GM21737 (cell line): ENCODE data around the gene C20orf204.
"Not testable (repeated sequence)": the region's sequence is repeated elsewhere in the genome, so short reads cannot be mapped to it uniquely, and the experiment has no call there.

Experiments
- ATAC-seq: cut with Tn5 transposase; IDR thresholded peaks from one replicate; pipeline ENCODE4 v1.9.1; 2021; ENCODE audit warnings: mild to moderate bottlenecking, moderate library complexity; ENCODE audit not compliant: unreplicated experiment

The C20orf204 gene, protein sequence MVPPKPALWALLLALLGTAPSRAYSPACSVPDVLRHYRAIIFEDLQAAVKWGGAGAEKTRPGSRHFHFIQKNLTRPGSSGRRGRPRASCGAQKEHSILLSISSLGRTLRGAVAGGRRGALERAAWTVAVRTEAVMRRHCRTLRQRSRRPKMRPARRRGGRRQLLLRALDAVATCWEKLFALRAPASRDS

DNA sequence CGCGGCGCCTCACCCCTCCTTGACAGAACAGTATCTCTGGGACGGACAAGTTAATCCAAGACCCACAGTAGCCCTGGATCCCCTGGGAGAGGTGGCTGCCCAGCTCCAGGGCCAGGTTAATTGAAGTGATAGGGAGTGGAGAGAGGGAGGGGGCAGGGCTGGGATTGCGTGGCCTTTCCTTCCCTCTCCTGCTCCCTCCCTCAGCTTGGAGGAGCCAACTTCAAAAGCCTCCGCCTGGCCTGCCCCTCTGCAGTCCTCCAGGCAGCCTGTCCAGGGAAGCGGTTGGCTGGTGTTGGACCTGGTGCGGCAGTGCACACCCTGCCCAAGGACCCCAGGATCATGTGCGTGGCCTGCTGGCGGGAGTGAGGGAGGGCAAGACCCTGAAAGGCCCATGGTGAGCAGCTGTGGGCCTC, at the start of gene C20orf204:
TSS of gene C20orf204 (plus strand) at position 250 of the 413 bp plus-strand sequence. CDS start at position 392, 142 bp downstream.
- ATAC-seq, result no peak

DNA sequence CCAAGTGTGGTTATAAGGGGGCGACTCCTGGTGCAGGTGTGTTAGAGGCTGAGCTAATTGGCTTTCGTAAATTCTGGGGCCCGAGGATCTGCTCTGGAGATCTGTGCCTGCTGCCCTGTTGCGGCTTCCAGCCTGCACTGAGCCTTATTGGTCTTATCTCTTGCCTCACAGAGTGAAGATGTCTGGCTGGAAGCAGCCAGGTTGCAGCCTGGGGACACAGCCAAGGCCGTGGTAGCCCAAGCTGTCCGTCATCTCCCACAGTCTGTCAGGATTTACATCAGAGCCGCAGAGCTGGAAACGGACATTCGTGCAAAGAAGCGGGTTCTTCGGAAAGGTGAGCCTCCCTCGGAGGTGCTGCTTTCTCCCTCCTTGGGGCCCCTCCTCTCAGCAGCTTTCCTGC, 35.1 kb upstream of the C20orf204 start:
- ATAC-seq, result no peak

DNA sequence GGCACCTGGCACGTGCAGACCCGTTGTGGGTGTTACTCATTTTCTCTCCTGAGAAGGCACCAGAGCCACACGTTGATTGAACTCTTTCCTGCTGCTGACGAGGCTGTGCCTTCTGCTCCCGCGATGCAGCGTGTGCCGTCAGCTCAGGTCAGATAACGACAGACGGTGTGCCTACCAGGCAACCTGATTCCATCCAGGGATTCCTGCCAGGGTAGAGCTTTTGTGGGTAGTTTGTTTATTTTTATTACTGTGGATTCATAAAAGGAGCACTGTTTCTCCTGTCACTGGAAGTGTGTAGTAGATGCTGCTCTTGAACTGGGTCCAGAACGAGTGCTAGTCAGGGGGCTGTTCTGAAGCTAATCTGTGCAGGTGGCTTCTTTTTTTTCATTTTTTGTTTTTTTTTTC, 34.4 kb upstream of the C20orf204 start:
- no peak for ATAC-seq

DNA sequence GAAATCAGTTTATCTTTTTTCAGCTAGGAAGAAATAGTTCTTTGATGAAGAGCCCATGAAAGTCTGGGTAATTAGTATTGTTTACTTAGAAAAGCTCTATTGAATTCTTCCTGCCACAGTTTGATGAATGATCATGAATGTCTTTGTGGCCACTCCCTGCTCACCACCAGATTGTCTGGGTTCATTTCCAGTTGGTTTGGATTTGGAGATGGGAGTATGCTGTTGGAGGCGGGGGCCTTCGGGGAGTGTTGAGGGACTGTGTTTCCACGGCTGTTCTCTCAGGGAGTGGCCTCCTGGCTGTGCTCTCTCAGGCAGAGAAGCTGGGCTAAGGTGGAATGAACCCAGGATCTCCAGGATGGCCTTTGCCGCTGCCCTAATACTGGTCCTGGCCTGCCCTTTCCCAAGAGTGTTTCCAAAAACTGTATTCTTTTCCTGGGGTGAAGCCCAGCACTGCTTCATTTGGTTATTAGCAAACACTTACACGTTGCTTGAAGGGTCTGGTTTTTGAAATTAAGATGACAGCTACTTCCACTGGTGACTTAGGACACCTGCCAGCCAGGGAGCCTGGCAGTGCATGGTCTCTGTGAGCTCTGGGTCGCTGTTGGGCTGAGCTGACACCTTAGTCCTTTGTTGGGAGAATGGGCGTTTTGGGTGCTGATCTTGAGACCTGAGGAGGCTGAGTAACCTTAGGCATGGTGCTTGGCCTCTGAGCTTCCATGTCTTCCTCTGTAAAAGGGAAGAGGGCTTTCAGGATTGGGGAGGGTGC, 31.8 kb upstream of the C20orf204 start:
- ATAC-seq, result no peak

DNA sequence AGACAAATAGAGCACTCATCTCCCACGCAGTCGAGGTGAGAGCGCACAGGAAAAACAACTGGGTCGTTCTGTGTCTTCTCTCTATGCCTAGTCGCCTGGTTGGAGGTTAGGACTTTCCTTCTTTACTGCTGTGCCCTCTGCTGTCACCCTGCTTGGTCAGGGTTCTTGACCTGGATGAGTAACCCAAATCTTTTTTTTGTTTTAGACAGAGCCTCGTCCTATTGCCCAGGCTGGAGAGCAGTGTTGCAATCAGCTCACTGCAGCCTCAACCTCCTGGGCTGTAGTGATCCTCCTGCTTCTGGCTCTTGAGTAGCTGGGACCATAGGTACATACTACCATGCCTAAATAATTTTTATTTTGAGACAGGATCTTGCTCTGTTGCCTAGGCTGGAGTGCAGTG, 30.6 kb upstream of the C20orf204 start:
- ATAC-seq, result no peak

DNA sequence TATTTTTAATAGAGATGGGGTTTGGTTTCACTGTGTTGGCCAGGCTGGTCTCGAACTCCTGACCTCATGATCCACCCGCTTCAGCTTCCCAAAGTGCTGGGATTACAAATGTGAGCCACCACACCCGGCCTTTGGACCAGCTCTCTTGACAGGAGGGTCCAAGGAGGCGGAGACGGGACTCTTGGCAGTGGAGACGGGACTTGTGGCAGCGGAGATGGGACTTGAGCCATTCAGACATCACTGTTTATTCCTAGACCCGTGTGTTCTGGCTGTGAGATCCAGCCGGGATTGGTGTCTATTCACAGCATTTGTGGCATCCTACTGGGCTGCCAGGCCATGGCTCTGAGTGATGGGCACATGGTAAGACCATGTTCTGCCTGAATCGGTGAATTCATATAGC, 29.5 kb upstream of the C20orf204 start:
- ATAC-seq, result no peak

DNA sequence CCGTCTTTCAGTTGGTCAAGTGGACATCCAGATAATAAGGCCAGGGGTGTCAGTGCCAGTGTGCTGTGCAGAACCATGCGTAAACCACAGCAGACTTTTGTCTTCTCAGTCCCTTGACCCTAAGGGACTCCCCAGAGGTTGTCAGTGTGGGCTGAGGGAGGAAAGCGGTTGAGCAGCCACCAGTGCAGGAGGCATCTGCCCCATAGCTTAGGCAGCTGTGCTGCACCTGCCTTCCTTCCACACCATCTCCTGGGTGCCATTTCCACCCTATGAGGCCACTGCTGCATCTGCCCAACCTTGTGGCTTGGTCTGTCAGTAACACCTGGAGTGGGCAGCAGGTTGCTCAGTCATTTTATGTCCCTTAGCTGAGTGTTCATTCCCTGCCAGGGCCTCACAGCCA, 29.1 kb upstream of the C20orf204 start:
- ATAC-seq, result no peak

DNA sequence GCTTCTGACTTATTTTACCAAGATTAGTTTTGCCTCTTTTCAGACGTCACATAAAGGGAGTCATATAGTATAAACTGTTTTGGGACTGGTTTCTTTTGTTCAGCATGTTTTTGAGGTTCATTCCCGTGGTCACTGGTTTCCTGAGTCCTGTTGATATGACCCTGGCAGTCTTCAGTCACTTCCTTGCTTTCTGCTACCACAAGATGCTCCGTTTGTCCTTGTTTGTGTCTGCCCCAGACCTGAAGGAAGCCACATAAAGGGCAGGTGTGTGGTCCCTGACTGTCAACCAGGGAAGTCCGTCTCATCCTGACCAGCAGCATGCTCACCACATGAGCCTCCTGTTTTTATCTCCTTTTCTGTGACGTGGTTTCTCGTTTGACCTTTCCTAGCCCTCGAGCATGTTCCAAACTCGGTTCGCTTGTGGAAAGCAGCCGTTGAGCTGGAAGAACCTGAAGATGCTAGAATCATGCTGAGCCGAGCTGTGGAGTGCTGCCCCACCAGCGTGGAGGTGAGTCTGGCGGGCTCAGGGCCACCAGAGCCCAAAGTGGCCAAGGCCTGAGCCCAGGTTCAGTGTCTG, 26.1 kb upstream of the C20orf204 start:
- no peak for ATAC-seq

DNA sequence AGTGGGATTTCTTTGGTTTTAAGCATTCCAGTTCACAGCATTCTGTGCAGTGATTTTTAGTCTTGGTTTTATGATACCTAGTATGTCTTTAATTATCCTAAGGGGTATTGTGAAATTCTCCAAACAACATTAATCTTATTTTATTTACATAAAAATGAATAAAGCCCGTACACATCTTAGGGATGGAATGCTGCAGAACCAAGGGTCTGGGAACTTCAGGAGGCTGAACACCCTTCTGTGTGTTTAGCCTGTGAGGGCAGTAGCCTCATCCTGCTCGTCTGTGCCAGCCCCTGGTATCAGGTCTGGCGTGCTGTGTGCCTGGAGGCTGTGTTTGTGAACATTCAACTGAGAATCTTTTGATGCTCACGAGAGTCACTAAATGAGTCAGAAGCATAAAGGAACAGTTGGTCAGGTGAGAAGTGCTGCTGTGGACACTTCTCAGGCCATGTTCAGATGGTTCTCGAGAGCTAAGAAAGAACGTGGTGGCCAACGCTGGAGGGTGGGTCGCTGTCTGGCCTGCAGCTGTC, 25.2 kb upstream of the C20orf204 start:
- ATAC-seq, result no peak

DNA sequence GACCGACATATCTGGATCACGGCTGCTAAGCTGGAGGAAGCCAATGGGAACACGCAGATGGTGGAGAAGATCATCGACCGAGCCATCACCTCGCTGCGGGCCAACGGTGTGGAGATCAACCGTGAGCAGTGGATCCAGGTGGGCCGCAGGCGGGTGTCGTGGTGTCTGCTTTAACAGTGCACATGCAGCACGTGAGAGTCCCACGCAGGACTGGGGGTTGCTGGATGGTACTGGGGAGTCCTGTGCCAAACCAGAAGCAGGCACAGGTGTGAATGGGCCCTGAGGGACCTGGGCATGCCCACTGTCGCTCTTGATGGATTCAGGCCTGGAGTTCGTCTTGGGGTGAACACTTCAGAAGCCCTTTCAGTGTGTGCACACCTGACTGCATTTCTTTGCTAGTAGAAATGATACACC, 24.6 kb upstream of the C20orf204 start:
- ATAC-seq, result no peak

DNA sequence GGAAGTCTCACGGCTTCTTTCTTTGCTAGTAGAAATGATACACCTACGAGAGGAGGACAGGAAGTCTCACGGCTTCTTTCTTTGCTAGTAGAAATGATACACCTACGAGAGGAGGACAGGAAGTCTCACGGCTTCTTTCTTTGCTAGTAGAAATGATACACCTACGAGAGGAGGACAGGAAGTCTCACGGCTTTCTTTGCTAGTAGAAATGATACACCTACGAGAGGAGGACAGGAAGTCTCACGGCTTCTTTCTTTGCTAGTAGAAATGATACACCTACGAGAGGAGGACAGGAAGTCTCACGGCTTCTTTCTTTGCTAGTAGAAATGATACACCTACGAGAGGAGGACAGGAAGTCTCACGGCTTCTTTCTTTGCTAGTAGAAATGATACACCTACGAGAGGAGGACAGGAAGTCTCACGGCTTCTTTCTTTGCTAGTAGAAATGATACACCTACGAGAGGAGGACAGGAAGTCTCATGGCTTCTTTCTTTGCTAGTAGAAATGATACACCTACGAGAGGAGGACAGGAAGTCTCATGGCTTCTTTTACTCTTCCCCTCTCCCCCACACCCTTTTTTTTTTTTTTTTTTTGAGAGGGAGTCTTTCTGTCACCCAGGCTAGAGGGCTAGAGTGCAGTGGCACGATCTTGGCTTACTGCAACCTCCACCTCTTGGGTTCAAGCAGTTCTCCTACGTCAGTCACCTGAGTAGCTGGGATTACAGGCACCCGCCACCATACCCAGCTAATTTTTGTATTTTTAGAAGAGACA, 23.4 kb upstream of the C20orf204 start:
- ATAC-seq, result not testable (repeated sequence)

DNA sequence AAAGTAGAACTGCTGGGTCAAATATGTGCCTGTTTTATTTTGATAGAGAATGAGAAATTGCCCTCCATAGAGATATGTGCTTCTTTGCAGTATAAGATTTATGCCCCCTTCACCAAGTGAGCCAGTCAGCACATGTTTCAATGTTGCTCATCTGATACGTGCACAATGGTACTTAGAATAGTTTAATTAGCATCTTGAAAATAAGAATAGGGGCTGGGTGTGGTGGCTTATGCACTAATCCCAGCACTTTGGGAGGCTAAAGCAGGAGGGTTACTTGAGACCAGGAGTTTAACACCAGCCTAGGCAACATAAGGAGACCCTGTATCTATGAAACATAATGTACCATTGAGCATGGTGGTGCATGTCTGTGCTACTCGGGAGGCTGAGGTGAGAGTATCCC, 20.3 kb upstream of the C20orf204 start:
- no peak for ATAC-seq

DNA sequence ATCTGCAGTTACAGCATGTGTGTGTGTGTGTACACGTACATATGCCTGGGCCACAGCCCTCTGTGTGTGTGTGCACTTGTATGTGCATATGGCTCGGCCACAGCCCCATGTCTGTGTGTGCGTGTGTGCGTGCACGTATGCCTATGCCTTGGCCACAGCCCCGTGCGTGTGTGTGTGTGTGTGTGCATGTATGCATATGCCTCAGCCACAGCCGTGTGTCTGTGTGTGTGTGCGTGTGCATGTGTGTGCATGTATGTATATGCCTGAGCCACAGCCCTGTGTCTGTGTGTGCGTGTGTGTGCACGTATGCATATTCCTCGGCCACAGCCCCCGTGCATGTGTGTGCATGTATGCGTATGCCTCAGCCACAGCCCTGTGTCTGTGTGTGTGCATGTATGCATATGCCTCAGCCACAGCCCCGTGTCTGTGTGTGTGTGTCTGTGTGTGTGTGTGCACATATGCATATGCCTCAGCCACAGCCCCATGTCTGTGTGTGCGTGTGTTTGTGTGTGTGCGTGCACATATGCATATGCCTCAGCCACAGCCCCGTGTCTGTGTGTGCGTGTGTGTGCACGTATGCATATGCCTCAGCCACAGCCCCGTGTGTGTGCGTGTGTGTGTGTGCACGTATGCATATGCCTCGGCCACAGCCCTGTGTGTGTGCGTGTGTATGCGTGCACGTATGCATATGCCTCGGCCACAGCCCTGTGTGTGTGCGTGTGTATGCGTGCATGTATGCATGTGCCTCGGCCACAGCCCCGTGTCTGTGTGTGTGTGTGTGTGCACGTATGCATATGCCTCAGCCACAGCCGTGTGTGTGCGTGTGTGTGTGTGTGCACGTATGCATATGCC, 14.6 kb upstream of the C20orf204 start:
- no peak for ATAC-seq

DNA sequence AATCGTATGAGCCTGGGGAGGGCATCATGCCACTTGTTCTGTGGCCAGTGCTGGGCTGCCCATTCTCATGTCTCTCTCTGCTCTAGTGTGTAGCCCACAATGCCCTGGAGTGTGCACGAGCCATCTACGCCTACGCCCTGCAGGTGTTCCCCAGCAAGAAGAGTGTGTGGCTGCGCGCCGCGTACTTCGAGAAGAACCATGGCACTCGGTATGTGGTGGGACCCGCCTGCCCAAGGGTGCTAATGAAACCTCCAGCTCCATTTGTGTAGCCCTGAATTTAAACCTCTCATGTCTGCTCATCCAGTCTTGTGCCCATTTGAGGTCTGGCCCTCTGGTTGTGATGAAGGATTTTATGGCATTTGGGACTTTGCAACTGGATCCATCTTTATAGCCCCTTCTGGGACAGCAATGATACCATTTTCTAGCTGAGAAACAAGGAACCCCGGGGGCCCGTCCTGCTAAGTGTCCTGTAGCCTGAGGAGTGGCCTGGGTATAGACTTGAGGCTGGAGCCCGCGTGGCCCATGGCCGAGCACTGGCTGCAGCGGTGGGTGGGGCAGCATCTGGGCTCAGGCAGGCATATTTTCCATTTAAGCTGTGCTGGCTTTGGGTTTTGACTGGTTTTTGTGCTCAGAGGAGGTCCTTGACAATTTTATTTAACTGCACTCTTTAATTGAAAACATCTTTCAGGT, 13.2 kb upstream of the C20orf204 start:
- no peak for ATAC-seq

DNA sequence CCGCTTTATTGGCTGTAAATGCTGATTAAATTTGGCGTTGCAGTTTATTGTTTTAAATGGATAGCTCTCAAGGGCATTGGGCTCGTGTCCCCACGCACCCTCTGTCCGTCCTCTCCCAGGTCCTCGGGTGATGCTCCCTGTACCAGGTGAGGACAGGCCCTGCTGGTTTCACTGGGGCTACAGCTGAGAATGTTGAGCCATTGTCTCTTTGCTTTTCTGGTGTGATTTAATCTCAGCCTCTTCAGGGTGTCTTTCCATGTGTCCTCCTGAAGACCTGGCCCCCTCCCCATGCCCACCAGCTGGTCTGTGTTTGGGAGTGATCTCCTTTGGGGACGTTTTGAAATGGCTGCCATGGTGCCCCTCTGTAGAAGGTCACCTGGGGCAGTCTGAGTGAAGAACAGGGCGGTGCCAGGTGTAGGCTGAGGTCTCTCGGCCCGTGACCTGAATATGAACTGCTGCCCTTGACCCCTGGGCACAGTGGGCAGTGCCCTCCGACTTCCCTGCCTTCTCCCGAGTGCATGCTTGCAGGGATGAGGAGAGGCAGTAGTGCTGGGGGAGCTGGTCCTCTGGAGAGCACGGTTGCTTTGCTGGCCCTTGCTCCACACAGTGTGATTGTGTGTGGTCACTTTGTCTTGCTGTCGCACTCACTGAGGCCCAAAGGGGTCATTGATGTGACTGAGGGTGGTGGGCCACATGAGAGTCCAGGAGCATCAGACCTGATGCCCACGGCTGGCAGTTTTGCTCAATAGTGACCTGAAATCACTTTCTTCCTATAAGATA, 12.4 kb upstream of the C20orf204 start:
- ATAC-seq, result no peak

DNA sequence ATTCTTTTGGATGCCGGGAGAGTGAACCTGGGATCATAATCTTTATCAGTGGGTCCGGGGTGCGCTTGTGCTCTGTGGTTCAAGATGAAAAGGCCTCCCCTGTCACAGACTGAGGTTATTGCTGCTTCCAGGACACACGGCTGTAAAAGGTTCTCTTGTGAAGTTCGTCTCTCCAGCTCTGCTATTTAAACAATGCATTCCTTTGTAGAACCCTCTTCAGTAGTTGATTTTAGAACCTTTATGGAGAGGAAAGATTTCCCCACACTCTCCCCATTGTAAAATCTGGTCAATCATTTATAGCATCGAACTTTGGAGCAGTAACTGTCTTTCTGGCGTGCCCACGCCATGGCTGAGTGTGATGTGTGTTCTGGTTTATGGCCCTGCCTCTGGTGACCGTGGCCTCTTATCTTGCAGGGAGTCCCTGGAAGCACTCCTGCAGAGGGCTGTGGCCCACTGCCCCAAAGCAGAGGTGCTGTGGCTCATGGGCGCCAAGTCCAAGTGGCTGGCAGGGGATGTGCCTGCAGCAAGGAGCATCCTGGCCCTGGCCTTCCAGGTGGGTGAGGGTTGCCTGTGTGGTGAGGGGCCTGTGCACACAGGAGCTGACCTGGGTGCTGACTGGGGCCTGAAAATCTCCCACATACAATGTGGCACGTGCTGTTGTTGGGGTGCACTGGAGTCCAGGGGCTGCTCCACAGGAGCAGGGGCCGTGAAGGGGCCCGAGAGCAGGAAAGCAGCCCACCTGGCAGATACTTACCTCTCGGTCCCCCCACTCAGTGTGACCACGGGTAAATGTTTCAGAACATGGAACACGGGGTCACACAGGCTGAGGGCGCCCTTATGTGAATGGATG, 11.6 kb upstream of the C20orf204 start:
- ATAC-seq, result no peak

DNA sequence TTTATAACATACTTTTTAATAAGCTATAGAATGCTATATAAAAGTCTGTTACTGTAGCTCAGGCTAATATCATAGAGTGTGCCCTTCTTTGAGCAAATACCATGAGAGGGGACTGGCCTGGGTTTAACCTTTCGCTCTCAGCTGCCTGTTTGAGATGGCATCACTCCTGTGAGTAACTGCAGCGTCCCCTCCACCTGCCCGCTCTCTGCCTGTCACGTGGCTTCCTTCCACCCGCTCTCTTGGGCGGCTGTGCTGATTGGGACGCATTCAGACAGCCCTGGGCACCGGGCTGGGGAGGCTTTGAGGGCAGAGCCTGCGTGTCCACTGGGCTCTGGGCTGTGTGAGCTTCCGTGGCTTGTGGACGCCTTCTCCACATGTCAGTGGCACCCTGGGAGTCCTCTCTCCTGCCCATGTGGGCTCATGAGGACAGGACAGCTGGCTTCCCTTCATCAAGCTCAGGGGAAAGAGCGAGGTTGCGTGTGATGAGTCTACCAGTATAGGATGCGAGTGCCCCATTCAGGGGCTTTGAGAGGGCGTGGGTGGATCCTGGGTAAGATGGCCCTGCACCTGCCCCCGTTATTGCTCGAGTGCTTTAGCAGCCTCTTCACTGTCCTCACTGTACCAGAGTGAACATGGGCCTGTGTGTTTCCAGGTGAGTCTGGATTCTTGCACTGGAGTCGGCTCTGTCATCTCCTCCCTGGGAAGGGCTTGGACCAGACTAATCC, 10.7 kb upstream of the C20orf204 start:
- ATAC-seq, result no peak
